HepG2 (cell line): ENCODE measurements around the gene KRT79. TPM values are rescaled to one million over a fixed set of nuclear protein-coding genes. Genes with fewer than 3 reads are reported as not detected.

Experiments
- ADNP ChIP-seq: sonication (generic); formaldehyde crosslinking; IDR thresholded peaks from 2 replicates; pipeline ENCODE4 v1.4.0; 2020; ENCODE audit warnings: missing genetic modification reagents
- HNRNPK ChIP-seq: fragments of 200-400 bp; formaldehyde crosslinking; IDR thresholded peaks from 2 replicates; pipeline ENCODE4 v1.6.1; 2018; ENCODE audit warnings: low read length, low read depth, moderate library complexity, mild to moderate bottlenecking; ENCODE audit not compliant: poor library complexity, severe bottlenecking
- NCOA2 ChIP-seq: sonication (generic); formaldehyde crosslinking; IDR thresholded peaks from 2 replicates; pipeline ENCODE4 v1.8.0; 2022; ENCODE audit warnings: inconsistent platforms
- NRL ChIP-seq: sonication (generic); formaldehyde crosslinking; IDR thresholded peaks from 2 replicates; pipeline ENCODE4 v1.5.0; 2020; ENCODE audit warnings: missing genetic modification reagents, mild to moderate bottlenecking, moderate library complexity, borderline replicate concordance
- PHB2 ChIP-seq: fragments of 450-650 bp; IDR thresholded peaks from 2 replicates; pipeline ENCODE4 v1.6.1; 2018; ENCODE audit not compliant: partially characterized antibody
- PTBP1 ChIP-seq: fragments of 200-400 bp; formaldehyde crosslinking; IDR thresholded peaks from 2 replicates; pipeline ENCODE4 v1.6.1; 2018; ENCODE audit warnings: low read length, low read depth; ENCODE audit not compliant: poor library complexity, severe bottlenecking
- RFXAP ChIP-seq: sonication (generic); formaldehyde crosslinking; IDR thresholded peaks from 2 replicates; pipeline ENCODE4 v1.4.0; 2020; ENCODE audit warnings: missing genetic modification reagents, borderline replicate concordance
- TGIF2 ChIP-seq: IDR thresholded peaks from 2 replicates; pipeline ENCODE4 v1.6.1; 2016; ENCODE audit warnings: control low read depth, missing compliant biosample characterization
- ZNF20 ChIP-seq: sonication (generic); formaldehyde crosslinking; IDR thresholded peaks from 2 replicates; pipeline ENCODE4 v1.4.0; 2020; ENCODE audit warnings: mild to moderate bottlenecking, moderate library complexity, missing genetic modification reagents
- ZNF746 ChIP-seq: sonication (generic); formaldehyde crosslinking; IDR thresholded peaks from 2 replicates; pipeline ENCODE4 v1.8.0; 2022; ENCODE audit warnings: mild to moderate bottlenecking, missing genetic modification reagents
- polyA plus RNA-seq, 8 experiments: library from polyadenylated mRNA; depleted of rRNA in 3 of 8; stranded (reverse) in 7 of 8; unstranded in 1 of 8; fragments of >200 nt; fragmentation: Illumina TruSeq in 4 of 8; extraction: Trizol in 4 of 8; gene quantifications; 2 replicates each; pipeline versions ENCODE4 v1.2.1 to v1.2.3, GENCODE V29; 2011 to 2016; ENCODE audit warnings: low read depth in 4 of 8, missing spikeins in 1 of 8, mixed read lengths in 1 of 8; ENCODE audit not compliant: insufficient read depth in 1 of 8
- total RNA-seq, 5 experiments: library from RNA; depleted of rRNA; stranded (reverse); fragments of >200 nt; fragmentation: Illumina TruSeq; extraction: Trizol; gene quantifications; 2 replicates each; pipeline ENCODE4 v1.2.3, GENCODE V29; 2016; ENCODE audit warnings: low read depth in 1 of 5
- TF ChIP-seq, protein P1 (sequence below): sonication (generic); formaldehyde crosslinking; IDR thresholded peaks from 2 replicates; pipeline ENCODE4 v1.4.0; 2020; ENCODE audit warnings: missing genetic modification reagents, mild to moderate bottlenecking, borderline replicate concordance
- TF ChIP-seq, protein P2 (sequence below): sonication (generic); formaldehyde crosslinking; IDR thresholded peaks from 2 replicates; pipeline ENCODE4 v1.9.0; 2021; ENCODE audit warnings: missing genetic modification reagents, borderline replicate concordance
- TF ChIP-seq, protein P3 (sequence below): sonication (generic); formaldehyde crosslinking; IDR thresholded peaks from 2 replicates; pipeline ENCODE4 v1.8.1; 2022; ENCODE audit warnings: low read depth, mild to moderate bottlenecking, missing genetic modification reagents
- TF ChIP-seq, protein P4 (sequence below): sonication (generic); formaldehyde crosslinking; IDR thresholded peaks from 2 replicates; pipeline ENCODE4 v1.4.0; 2020; ENCODE audit warnings: missing genetic modification reagents
- TF ChIP-seq, protein P5 (sequence below): sonication (generic); formaldehyde crosslinking; IDR thresholded peaks from 2 replicates; pipeline ENCODE4 v1.9.0; 2022; ENCODE audit warnings: low read depth, missing genetic modification reagents

The KRT79 gene
- total and polyA plus RNA-seq, 2 of the 13 experiments (the other 11 are each of a cell fraction or from before 2014, with no cell fraction given), result 0.09 TPM; not detected in 1

DNA sequence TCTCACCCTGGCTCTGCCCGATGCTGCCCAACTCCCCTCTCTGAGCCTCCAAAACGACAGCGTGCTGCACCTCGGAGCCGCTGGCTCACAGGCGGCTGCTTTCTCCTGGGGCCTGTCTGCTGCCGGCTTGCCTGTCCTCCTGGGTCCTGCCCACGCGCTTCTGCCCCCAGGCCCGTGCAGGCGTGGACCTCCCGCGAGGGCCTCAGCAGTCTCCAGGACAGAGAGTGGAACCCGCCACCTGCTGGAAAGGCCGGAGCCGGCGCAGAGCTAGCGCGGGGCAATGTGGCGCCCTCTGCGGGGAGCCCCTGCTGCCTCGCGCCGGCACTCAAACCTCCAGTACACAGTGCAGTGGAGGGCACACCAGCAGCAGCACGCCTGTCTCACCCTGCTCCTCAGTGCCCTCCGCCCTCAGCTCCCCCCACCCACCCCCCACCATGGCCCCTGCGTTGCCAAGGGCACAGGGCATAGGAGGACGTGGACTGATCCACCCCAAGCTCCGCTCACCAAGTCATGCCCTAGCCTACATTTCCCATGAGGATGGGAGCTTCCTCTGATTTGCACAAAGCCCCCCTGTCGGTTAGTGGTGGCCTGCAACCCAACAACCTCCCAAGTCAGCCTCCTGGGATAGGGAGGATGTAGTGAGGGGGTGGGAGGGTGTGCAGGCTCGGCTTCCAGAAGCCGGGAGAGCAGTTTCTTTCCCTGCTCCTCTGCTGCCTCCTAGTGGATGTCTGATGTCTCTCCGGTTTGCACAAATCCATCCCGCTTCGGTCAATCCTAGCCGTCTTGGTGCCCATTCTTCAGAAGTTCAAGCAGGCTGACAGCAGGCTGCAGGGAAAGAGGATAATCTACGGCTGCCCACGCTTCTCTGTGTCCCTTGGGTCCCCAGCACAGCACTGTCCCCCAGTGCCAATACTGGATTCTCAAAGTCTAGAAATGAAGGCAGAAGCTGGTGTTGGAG is 45.6 kb upstream of the KRT79 start (continued):
- peak; percentile 38 for TF ChIP-seq HNRNPK
- TF ChIP-seq, protein P1, sequence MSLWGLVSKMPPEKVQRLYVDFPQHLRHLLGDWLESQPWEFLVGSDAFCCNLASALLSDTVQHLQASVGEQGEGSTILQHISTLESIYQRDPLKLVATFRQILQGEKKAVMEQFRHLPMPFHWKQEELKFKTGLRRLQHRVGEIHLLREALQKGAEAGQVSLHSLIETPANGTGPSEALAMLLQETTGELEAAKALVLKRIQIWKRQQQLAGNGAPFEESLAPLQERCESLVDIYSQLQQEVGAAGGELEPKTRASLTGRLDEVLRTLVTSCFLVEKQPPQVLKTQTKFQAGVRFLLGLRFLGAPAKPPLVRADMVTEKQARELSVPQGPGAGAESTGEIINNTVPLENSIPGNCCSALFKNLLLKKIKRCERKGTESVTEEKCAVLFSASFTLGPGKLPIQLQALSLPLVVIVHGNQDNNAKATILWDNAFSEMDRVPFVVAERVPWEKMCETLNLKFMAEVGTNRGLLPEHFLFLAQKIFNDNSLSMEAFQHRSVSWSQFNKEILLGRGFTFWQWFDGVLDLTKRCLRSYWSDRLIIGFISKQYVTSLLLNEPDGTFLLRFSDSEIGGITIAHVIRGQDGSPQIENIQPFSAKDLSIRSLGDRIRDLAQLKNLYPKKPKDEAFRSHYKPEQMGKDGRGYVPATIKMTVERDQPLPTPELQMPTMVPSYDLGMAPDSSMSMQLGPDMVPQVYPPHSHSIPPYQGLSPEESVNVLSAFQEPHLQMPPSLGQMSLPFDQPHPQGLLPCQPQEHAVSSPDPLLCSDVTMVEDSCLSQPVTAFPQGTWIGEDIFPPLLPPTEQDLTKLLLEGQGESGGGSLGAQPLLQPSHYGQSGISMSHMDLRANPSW (CRISPR knock-in tag), result no peak
- TF ChIP-seq TGIF2, result no peak
- TF ChIP-seq PHB2, result no peak
- TF ChIP-seq NCOA2 (CRISPR knock-in tag), result no peak
- TF ChIP-seq ZNF746, result no peak
- TF ChIP-seq RFXAP, result 0 out of 2 replicates have a peak, but pooled peaks have one; percentile 46
- TF ChIP-seq NRL (CRISPR knock-in tag), result no peak
- no peak for TF ChIP-seq ZNF20 (CRISPR knock-in tag)
- TF ChIP-seq, protein P2, sequence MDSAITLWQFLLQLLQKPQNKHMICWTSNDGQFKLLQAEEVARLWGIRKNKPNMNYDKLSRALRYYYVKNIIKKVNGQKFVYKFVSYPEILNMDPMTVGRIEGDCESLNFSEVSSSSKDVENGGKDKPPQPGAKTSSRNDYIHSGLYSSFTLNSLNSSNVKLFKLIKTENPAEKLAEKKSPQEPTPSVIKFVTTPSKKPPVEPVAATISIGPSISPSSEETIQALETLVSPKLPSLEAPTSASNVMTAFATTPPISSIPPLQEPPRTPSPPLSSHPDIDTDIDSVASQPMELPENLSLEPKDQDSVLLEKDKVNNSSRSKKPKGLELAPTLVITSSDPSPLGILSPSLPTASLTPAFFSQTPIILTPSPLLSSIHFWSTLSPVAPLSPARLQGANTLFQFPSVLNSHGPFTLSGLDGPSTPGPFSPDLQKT (CRISPR knock-in tag), result no peak
- TF ChIP-seq, protein P3, sequence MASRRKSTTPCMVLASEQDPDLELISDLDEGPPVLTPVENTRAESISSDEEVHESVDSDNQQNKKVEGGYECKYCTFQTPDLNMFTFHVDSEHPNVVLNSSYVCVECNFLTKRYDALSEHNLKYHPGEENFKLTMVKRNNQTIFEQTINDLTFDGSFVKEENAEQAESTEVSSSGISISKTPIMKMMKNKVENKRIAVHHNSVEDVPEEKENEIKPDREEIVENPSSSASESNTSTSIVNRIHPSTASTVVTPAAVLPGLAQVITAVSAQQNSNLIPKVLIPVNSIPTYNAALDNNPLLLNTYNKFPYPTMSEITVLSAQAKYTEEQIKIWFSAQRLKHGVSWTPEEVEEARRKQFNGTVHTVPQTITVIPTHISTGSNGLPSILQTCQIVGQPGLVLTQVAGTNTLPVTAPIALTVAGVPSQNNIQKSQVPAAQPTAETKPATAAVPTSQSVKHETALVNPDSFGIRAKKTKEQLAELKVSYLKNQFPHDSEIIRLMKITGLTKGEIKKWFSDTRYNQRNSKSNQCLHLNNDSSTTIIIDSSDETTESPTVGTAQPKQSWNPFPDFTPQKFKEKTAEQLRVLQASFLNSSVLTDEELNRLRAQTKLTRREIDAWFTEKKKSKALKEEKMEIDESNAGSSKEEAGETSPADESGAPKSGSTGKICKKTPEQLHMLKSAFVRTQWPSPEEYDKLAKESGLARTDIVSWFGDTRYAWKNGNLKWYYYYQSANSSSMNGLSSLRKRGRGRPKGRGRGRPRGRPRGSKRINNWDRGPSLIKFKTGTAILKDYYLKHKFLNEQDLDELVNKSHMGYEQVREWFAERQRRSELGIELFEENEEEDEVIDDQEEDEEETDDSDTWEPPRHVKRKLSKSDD (CRISPR knock-in tag), result no peak
- TF ChIP-seq, protein P4, sequence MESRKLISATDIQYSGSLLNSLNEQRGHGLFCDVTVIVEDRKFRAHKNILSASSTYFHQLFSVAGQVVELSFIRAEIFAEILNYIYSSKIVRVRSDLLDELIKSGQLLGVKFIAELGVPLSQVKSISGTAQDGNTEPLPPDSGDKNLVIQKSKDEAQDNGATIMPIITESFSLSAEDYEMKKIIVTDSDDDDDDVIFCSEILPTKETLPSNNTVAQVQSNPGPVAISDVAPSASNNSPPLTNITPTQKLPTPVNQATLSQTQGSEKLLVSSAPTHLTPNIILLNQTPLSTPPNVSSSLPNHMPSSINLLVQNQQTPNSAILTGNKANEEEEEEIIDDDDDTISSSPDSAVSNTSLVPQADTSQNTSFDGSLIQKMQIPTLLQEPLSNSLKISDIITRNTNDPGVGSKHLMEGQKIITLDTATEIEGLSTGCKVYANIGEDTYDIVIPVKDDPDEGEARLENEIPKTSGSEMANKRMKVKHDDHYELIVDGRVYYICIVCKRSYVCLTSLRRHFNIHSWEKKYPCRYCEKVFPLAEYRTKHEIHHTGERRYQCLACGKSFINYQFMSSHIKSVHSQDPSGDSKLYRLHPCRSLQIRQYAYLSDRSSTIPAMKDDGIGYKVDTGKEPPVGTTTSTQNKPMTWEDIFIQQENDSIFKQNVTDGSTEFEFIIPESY (CRISPR knock-in tag), result no peak
- 0 out of 2 replicates have a peak, but pooled peaks have one; percentile 49 for TF ChIP-seq ADNP
- TF ChIP-seq, protein P5, sequence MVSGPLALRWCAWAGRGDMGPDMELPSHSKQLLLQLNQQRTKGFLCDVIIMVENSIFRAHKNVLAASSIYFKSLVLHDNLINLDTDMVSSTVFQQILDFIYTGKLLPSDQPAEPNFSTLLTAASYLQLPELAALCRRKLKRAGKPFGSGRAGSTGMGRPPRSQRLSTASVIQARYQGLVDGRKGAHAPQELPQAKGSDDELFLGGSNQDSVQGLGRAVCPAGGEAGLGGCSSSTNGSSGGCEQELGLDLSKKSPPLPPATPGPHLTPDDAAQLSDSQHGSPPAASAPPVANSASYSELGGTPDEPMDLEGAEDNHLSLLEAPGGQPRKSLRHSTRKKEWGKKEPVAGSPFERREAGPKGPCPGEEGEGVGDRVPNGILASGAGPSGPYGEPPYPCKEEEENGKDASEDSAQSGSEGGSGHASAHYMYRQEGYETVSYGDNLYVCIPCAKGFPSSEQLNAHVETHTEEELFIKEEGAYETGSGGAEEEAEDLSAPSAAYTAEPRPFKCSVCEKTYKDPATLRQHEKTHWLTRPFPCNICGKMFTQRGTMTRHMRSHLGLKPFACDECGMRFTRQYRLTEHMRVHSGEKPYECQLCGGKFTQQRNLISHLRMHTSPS (CRISPR knock-in tag), result peak; percentile 57; the same call in 1 of the 2 replicates
- TF ChIP-seq PTBP1, result no peak
